ENCODE measurements around the gene HPCAL4. TPM values are rescaled to one million over a fixed set of nuclear protein-coding genes. Genes with fewer than 3 reads are reported as not detected.

Gene HPCAL4
- polyA plus RNA-seq (2013) = 0.25 TPM

DNA sequence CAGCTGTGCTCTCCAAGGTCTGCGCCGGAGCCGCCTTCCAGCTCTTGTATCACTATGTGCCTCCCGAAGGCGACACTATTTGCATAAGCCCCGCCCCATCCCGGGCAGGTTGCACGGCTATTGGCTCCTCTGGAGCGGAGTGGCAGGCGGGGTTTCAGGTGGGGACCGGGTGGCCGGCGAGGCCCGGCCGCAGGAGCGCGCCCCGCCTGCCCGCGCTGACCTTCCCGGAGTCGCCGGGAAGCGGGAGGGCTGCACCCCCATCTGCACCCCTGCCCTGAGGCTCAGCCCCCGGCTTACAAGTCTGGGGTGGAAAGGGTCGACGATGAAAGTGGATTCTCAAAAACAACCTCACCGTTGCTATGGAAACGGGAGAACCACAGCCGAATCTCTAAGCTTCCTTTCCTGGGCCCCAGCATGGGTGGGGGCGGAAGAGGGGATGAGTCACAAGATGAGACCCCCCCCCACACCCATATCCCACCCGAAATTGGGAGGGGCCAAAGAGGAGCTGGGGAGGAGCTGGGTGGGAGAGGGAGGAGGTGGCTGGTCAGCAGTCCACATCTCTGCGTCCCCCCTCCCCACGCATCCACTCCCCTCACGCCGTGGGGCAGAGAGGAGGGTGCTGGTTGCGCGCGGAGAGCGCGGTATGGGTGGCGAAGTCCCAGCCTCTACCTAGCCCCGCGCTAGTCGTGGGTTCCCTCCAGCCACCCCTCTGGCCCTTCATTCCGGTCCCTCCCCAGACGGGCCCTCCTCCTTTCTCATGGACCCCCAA is at the start of gene HPCAL4:
TSS of gene HPCAL4 (minus strand) at position 51 of the 769 bp plus-strand sequence. CDS start 6,830 bp downstream, outside the sequence.
- peaks cover 0 to 21% (median 13%) of the 10 kb centered on the region in 4 experiments for H3K4me1 ChIP-seq (ENCODE audit: control extremely low read depth in 1 of 4, control insufficient read depth in 4 of 4, insufficient read depth in 4 of 4, low read length in 3 of 4)
- DNase-seq = peak; percentile 80 to 91 (median 90)
- H3K9me3 ChIP-seq (ENCODE audit: control extremely low read depth in 1 of 5, control insufficient read depth in 4 of 5, insufficient read depth in 2 of 5, low read depth in 1 of 5, low read length in 4 of 5) = no peaks in the 10 kb centered on the region
- POLR2A ChIA-PET = no interaction called here
- 7% methylated on average over 33 of the region's 47 CpGs for WGBS (ENCODE audit: insufficient coverage)
- H3K27ac ChIP-seq (ENCODE audit: insufficient read depth in 1 of 2, low read depth in 1 of 2, low read length in 2 of 2, poor library complexity in 1 of 2, severe bottlenecking in 2 of 2) = no peak within 1 kb of the TSS
- H3K36me3 ChIP-seq (ENCODE audit: control insufficient read depth in 4 of 4, insufficient read depth in 4 of 4, low read length in 3 of 4) = no peaks in the 10 kb centered on the region
- peak within 1 kb of the TSS in 5 of 7 experiments; percentile 10 to 67 (median 50) for H3K4me3 ChIP-seq (ENCODE audit: control insufficient read depth in 1 of 7, extremely low read depth in 1 of 7, insufficient read depth in 4 of 7, low read depth in 2 of 7, low read length in 6 of 7)
- CTCF ChIA-PET = interaction anchor here (3.1 to 4.5 kb wide), 3 partner anchors 10 to 34 kb away, joined by 11 to 21 read pairs (median 16); partner anchors contain the start of gene NT5C1A
- peaks cover 8 to 98% (median 43%) of the 10 kb centered on the region in 5 experiments for H3K27me3 ChIP-seq (replicated peaks in 2 of 5; ENCODE audit: control insufficient read depth in 4 of 5, insufficient read depth in 5 of 5, low read length in 4 of 5)

DNA sequence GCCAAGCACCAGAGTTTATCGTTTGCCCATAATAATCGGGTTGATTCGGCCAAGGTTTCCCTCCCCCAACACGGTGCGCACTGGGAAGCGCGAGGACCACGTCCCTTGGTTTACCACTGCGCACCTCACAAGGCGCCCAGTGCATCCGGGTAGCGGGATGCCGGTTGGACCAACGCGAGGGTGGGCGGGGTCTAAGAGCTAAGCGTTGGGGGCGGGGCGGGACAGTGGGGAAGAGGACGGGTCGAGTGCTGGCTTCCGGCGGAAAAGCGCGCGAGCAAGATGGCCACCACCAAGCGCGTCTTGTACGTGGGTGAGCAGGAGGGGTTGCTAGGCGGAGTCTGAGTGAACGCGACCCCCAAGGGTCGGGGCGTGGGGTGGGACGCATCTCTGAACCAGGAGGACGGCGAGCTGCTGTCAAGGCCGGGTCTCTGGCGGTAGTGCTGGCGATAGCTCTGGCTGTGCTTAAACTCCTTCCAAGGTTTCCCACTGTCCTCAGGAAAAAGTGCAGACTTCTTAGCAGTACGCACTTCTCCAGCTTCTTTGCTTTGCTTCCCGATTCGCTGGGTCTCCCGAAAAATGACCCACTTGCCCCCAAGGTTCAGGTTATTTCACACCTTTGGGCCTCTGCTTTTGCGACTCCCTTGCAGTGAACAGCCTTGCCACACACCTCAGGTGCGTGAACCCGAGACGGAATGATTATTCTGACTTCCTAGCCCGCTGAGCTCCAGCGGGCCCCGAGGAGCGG is 47.6 kb upstream of the HPCAL4 start, which contains the start of gene PPIE:
TSS of gene PPIE (plus strand) at position 261 of the 745 bp plus-strand sequence. CDS start at position 280, 19 bp downstream.
- Histone ChIP-seq H3K9me3 (ENCODE audit: control extremely low read depth in 1 of 5, control insufficient read depth in 4 of 5, insufficient read depth in 2 of 5, low read depth in 1 of 5, low read length in 4 of 5) (no peaks in the 10 kb centered on the region), H3K36me3 (ENCODE audit: control insufficient read depth in 4 of 4, insufficient read depth in 4 of 4, low read length in 3 of 4) (peaks cover 8 to 36% (median 24%) of the 10 kb centered on the region in 4 experiments), H3K27me3 (replicated peaks in 2 of 5; ENCODE audit: control insufficient read depth in 4 of 5, insufficient read depth in 5 of 5, low read length in 4 of 5) (peaks cover 0 to 16% (median 7%) of the 10 kb centered on the region in 5 experiments), H3K27ac (ENCODE audit: insufficient read depth in 1 of 2, low read depth in 1 of 2, low read length in 2 of 2, poor library complexity in 1 of 2, severe bottlenecking in 2 of 2) (peak within 1 kb of the TSS; percentile 62 to 87), H3K4me3 (ENCODE audit: control insufficient read depth in 1 of 7, extremely low read depth in 1 of 7, insufficient read depth in 4 of 7, low read depth in 2 of 7, low read length in 6 of 7) (peak within 1 kb of the TSS; percentile 83 to 97 (median 94)), H3K4me1 (ENCODE audit: control extremely low read depth in 1 of 4, control insufficient read depth in 4 of 4, insufficient read depth in 4 of 4, low read length in 3 of 4) (peaks cover 5 to 15% (median 10%) of the 10 kb centered on the region in 4 experiments)
- POLR2A ChIA-PET = no interaction called here
- 1% methylated on average over 52 of the region's 52 CpGs for WGBS (ENCODE audit: insufficient coverage)
- peak; percentile 87 to 92 (median 91) for DNase-seq
- CTCF ChIA-PET = interaction anchor here (0.7 to 1.5 kb wide), 5 partner anchors 9 to 61 kb away, joined by 3 to 4 read pairs (median 3); no protein-coding TSS in a partner anchor

DNA sequence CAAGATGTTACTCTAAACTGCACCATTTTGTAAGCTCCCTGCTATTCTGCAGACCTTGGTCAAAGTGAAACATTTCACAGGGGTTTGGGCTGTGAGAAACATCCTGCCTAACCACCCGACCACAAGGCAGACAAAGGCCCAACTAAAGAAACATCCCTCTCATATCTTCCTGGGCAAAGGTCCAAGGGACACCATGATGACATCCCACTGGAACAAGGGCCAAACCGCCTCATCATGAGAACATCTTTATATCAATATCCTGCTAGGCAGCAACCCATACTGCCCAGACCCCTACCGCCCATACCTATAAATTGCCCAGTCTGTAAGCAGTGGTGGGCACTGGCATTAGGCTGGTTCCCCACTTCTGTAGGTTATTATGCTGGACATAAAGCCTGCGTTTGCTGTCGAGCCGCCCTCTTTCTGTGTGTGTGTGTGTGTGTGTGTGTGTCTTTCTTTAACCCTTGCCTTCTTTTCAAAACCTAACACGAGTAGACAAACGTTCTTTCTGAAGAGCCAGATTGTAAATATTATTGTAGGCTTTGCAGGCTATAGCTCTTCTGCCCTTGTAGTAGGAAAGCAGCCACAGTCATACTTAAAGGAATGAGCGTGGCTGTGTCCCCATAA is 46.4 kb upstream of the HPCAL4 start:
- Histone ChIP-seq H3K9me3 (ENCODE audit: control extremely low read depth in 1 of 5, control insufficient read depth in 4 of 5, insufficient read depth in 2 of 5, low read depth in 1 of 5, low read length in 4 of 5) (no peaks in the 10 kb centered on the region), H3K27me3 (replicated peaks in 2 of 5; ENCODE audit: control insufficient read depth in 4 of 5, insufficient read depth in 5 of 5, low read length in 4 of 5) (peaks cover 5 to 26% (median 15%) of the 10 kb centered on the region in 5 experiments), H3K36me3 (ENCODE audit: control insufficient read depth in 4 of 4, insufficient read depth in 4 of 4, low read length in 3 of 4) (peaks cover 6 to 25% (median 14%) of the 10 kb centered on the region in 4 experiments), H3K4me1 (ENCODE audit: control extremely low read depth in 1 of 4, control insufficient read depth in 4 of 4, insufficient read depth in 4 of 4, low read length in 3 of 4) (peaks cover 5 to 15% (median 10%) of the 10 kb centered on the region in 4 experiments), H3K27ac (ENCODE audit: insufficient read depth in 1 of 2, low read depth in 1 of 2, low read length in 2 of 2, poor library complexity in 1 of 2, severe bottlenecking in 2 of 2) (no peak overlapping the region), H3K4me3 (ENCODE audit: control insufficient read depth in 1 of 7, extremely low read depth in 1 of 7, insufficient read depth in 4 of 7, low read depth in 2 of 7, low read length in 6 of 7) (no peak overlapping the region)
- ChIA-PET CTCF (interaction anchor here (1.0 to 1.5 kb wide), 4 partner anchors 10 to 62 kb away, joined by 3 to 4 read pairs (median 3); no protein-coding TSS in a partner anchor), POLR2A (no interaction called here)
- 94% methylated on average over 2 of the region's 9 CpGs for WGBS (ENCODE audit: insufficient coverage)
- DNase-seq = no peak

DNA sequence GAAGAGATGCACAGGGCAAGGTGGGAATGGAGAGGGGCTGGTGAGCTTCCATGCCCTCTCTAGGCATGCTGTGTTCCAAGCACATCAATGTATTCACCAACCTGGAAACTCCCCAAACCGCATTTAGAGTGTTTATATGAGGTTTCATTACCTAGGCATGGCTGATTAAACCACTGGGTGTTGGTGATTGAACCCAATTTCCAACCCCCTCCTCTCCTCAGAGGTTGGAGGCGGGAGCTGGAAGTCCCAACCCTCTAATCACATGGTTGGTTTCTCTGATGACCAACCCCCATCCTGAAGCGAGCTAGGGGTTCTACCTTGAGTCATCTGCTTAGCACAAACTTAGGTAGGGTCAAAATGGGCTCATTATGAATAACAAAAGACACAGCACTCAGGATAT is 44.5 kb upstream of the HPCAL4 start:
- no peak for DNase-seq
- CTCF ChIA-PET = interaction anchor here (0.6 kb wide), 1 partner anchor 9 kb away, joined by 3 read pairs; no protein-coding TSS in a partner anchor
- Histone ChIP-seq H3K4me1 (ENCODE audit: control extremely low read depth in 1 of 4, control insufficient read depth in 4 of 4, insufficient read depth in 4 of 4, low read length in 3 of 4) (peaks cover 5 to 15% (median 10%) of the 10 kb centered on the region in 4 experiments), H3K27ac (ENCODE audit: insufficient read depth in 1 of 2, low read depth in 1 of 2, low read length in 2 of 2, poor library complexity in 1 of 2, severe bottlenecking in 2 of 2) (no peak overlapping the region), H3K9me3 (ENCODE audit: control extremely low read depth in 1 of 5, control insufficient read depth in 4 of 5, insufficient read depth in 2 of 5, low read depth in 1 of 5, low read length in 4 of 5) (peaks cover 0 to 1% (median 0%) of the 10 kb centered on the region in 5 experiments), H3K36me3 (ENCODE audit: control insufficient read depth in 4 of 4, insufficient read depth in 4 of 4, low read length in 3 of 4) (peaks cover 0 to 9% (median 3%) of the 10 kb centered on the region in 4 experiments), H3K4me3 (ENCODE audit: control insufficient read depth in 1 of 7, extremely low read depth in 1 of 7, insufficient read depth in 4 of 7, low read depth in 2 of 7, low read length in 6 of 7) (no peak overlapping the region), H3K27me3 (replicated peaks in 2 of 5; ENCODE audit: control insufficient read depth in 4 of 5, insufficient read depth in 5 of 5, low read length in 4 of 5) (peaks cover 5 to 40% (median 17%) of the 10 kb centered on the region in 5 experiments)
- WGBS (ENCODE audit: insufficient coverage) = 100% methylated on average over 1 of the region's 3 CpGs
- POLR2A ChIA-PET = interaction anchor here (0.5 kb wide), 1 partner anchor 521 kb away, joined by 4 read pairs; no protein-coding TSS in a partner anchor

DNA sequence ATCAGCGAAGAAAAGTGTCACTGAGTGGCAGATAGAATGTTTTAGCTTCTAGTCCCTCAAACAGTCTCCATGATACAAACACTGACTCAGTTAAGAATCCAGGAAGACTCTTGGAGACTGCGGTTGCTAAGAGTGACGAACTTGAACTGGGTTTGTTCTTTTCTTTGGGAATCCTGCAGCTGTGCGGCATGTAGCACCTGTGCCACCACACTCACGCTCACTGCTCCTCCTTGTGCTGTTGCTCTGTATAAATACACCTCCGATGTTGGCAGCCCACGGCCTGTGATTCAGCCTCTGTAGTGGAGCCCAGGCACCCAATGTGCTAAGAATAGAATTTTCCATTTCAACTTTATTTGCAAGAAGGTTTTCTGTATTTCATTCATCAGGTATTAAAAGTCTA is 41.9 kb upstream of the HPCAL4 start:
- ChIA-PET CTCF (interaction anchor here (1.2 to 1.3 kb wide), 2 partner anchors 8 to 66 kb away, joined by 3 to 4 read pairs; no protein-coding TSS in a partner anchor), POLR2A (no interaction called here)
- H3K36me3 ChIP-seq (ENCODE audit: control insufficient read depth in 4 of 4, insufficient read depth in 4 of 4, low read length in 3 of 4) = no peaks in the 10 kb centered on the region
- no peak for DNase-seq
- 92% methylated on average over 6 of the region's 7 CpGs for whole genome bisulfite sequencing (ENCODE audit: insufficient coverage)
- H3K9me3 ChIP-seq (ENCODE audit: control extremely low read depth in 1 of 5, control insufficient read depth in 4 of 5, insufficient read depth in 2 of 5, low read depth in 1 of 5, low read length in 4 of 5) = peaks cover 0 to 1% (median 0%) of the 10 kb centered on the region in 5 experiments
- no peak overlapping the region for H3K27ac ChIP-seq (ENCODE audit: insufficient read depth in 1 of 2, low read depth in 1 of 2, low read length in 2 of 2, poor library complexity in 1 of 2, severe bottlenecking in 2 of 2)
- peaks cover 13 to 59% (median 26%) of the 10 kb centered on the region in 5 experiments for H3K27me3 ChIP-seq (replicated peaks in 2 of 5; ENCODE audit: control insufficient read depth in 4 of 5, insufficient read depth in 5 of 5, low read length in 4 of 5)
- H3K4me1 ChIP-seq (ENCODE audit: control extremely low read depth in 1 of 4, control insufficient read depth in 4 of 4, insufficient read depth in 4 of 4, low read length in 3 of 4) = no peaks in the 10 kb centered on the region
- no peak overlapping the region for H3K4me3 ChIP-seq (ENCODE audit: control insufficient read depth in 1 of 7, extremely low read depth in 1 of 7, insufficient read depth in 4 of 7, low read depth in 2 of 7, low read length in 6 of 7)

DNA sequence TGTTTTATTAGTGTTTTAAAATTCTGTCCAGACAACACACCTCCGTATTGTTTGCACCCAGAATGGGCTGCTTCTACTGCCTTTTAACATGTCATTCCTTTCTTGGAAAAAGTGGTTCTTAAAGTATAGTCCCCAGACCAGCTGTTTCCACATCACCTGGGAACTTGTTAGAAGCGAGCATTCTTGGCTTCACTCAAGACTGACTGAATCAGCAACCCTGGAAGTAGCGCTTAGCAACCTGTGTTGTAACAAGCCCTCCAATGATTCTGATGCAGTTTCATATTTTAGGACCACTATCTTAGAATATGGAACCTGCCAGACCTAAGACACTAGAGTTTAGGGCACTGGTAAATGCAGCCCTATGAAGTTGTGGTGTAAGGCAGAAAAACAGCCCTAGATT is 41.5 kb upstream of the HPCAL4 start:
- 74% methylated on average over 3 of the region's 3 CpGs for WGBS (ENCODE audit: insufficient coverage)
- Histone ChIP-seq H3K27me3 (replicated peaks in 2 of 5; ENCODE audit: control insufficient read depth in 4 of 5, insufficient read depth in 5 of 5, low read length in 4 of 5) (peaks cover 13 to 63% (median 29%) of the 10 kb centered on the region in 5 experiments), H3K27ac (ENCODE audit: insufficient read depth in 1 of 2, low read depth in 1 of 2, low read length in 2 of 2, poor library complexity in 1 of 2, severe bottlenecking in 2 of 2) (no peak overlapping the region), H3K36me3 (ENCODE audit: control insufficient read depth in 4 of 4, insufficient read depth in 4 of 4, low read length in 3 of 4) (no peaks in the 10 kb centered on the region), H3K9me3 (ENCODE audit: control extremely low read depth in 1 of 5, control insufficient read depth in 4 of 5, insufficient read depth in 2 of 5, low read depth in 1 of 5, low read length in 4 of 5) (peaks cover 0 to 5% (median 0%) of the 10 kb centered on the region in 5 experiments), H3K4me3 (ENCODE audit: control insufficient read depth in 1 of 7, extremely low read depth in 1 of 7, insufficient read depth in 4 of 7, low read depth in 2 of 7, low read length in 6 of 7) (no peak overlapping the region), H3K4me1 (ENCODE audit: control extremely low read depth in 1 of 4, control insufficient read depth in 4 of 4, insufficient read depth in 4 of 4, low read length in 3 of 4) (no peaks in the 10 kb centered on the region)
- ChIA-PET POLR2A (no interaction called here), CTCF (interaction anchor here (1.3 kb wide), 1 partner anchor 67 kb away, joined by 3 read pairs; no protein-coding TSS in a partner anchor)
- no peak for DNase-seq
